GM19438 (cell line): ENCODE measurements around the gene PKN2.
A peak's percentile ranks its signal among the peaks of the same experiment; 100 is the strongest.
"Not testable (repeated sequence)": the region's sequence is repeated elsewhere in the genome, so short reads cannot be mapped to it uniquely, and the experiment has no call there.

Experiments
- ATAC-seq: cut with Tn5 transposase; IDR thresholded peaks from one replicate; pipeline ENCODE4 v1.9.1; 2021; ENCODE audit warnings: low read depth; ENCODE audit not compliant: unreplicated experiment

The PKN2 gene

GRCh38 chr1:88678405-88678804 is 5.7 kb upstream of the PKN2 start:
- ATAC-seq = no peak

DNA sequence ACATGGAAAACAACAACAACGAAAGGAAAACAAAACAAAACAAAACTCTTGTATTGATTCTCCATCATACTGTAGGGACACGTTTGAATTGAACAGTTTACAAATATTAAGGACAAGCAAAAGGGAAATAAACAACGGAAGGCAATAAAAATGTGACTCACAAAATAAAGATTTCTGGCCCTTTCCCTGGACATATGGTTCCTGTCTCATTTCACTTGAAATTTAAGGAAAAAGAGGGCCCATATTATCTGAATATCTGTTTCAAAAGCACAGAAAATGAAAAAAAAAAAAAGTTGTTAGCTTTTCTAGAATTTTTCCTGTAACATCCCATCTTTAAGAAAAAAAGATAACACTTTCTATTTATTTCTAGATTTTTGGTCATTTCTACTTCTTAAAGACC is 3.6 kb upstream of the PKN2 start:
- ATAC-seq = no peak

DNA sequence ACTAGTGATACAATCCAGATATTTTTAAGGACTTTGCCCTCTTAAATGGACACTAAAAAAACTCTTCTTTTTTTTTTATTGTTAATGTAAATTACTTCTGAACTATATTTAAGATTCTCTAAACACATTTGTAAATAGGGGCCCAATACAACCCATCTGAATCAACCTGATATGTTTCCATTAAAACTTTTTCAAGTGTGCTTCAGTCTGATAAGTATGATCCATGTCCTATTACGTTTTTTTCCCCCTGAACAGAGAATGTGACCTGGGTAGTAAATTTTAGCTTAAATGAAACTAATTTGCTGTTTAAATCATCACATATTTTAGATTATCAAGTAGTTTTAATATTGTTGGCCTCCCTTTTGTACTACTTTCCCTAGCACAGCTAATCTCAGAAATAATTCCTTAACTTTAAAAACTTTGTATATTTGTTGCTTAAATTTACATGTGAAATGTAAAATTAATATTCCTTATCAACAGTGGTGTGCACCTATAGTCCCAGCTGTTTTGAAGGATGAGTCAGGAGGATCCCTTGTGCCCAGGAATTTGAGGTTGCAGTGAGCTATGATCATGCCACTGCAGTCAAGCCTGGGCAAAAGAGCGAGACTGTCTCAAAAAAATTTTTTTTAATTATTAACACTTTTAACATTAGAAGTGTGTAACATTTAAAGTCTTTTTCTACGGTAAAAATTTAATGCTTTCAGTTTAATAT is 3.0 kb upstream of the PKN2 start:
- no peak for ATAC-seq

- peak; percentile 43 for ATAC-seq
Measured at GRCh38 chr1:88684482-88685258, 597 bp downstream of the PKN2 start.

DNA sequence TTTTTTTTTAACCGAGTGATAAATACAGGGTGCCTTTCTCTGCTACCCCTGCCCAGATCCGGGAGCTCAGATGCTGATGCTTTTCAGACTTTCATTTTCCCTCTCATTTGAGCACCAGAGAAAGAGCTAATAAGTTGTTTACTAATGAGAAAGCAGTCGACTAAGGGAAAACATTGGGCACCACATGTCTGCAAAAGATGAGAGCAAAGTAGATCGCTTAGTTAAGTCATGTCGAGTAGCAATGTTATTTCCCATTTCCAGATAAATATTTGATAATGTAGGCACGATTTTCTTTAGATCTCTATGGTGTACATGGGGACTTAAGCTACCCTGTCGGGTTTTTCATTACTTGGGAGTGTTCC is 1.2 kb downstream of the PKN2 start:
- peak; percentile 4 for ATAC-seq

GRCh38 chr1:88691540-88691939 is 7.5 kb downstream of the PKN2 start:
- ATAC-seq = no peak

GRCh38 chr1:88695781-88696180 is 11.7 kb downstream of the PKN2 start:
- ATAC-seq = no peak

DNA sequence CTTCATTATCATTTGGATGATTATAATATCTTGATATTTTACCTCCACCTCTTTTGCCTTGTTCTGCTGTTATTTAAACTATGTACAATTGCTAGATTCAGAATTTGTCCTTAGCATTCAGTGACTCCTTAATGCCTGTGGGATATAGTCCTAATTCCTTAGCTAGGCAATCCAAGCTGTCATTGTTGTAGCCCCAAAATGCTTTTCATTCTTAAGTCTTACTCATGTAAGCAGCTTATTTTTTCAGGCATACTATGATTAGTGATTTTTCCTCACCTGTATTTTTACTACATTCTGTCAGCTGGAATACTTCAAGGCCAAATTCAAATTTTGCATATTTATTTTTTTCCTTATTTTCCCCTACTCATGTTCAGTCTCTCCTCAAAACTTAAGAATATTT is 13.4 kb downstream of the PKN2 start:
- no peak for ATAC-seq

GRCh38 chr1:88698140-88698539 is 14.1 kb downstream of the PKN2 start:
- no peak for ATAC-seq

DNA sequence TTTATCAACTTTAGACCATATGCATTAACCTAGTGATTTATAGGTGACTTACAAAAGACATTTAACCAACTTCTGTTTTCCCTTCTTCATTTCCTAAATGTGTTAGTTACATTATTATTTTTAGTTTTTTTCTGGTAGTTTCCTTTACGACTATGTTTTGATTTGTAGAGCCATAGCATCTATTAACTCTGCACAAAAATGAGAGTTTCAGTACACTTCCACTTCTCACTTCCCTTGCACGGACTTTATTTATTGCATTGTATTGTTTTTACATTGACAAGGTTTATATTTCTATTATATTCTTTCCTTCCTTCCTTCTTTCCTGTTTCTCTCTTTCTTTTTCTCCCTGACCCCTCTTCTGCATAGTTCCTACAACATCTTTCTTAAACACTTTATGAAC is 14.7 kb downstream of the PKN2 start:
- ATAC-seq = no peak

DNA sequence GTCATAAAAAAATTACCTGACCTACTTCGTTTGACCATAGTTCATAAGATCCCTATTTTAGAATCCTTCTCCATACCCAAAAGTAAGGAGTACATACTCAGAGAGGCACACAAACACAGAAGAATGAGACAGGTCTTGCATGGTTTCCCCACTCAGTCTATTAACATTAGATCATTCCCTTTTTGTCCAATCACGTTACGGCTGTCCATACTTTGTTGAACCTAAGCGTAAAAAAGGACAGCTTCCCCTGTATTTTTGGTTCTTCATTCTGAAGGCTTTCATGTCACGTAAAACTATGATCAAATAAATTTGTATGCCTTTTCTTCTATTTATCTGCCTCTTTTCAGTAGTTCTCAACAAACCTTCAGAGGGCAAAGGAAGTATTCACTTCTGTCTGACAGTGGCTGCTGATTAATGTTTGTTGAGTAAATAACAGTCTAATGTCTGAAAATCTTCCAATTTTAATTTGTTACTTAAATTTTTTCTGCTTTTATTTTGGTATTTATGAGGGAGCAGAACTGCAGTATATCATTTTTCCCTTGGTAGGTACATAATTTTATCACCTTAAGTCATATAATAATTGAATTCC is 16.4 kb downstream of the PKN2 start:
- ATAC-seq = no peak

GRCh38 chr1:88701275-88701674 is 17.2 kb downstream of the PKN2 start:
- ATAC-seq = peak; percentile 80

- not testable (repeated sequence) for ATAC-seq
Measured at GRCh38 chr1:88701793-88702192, 17.7 kb downstream of the PKN2 start.

DNA sequence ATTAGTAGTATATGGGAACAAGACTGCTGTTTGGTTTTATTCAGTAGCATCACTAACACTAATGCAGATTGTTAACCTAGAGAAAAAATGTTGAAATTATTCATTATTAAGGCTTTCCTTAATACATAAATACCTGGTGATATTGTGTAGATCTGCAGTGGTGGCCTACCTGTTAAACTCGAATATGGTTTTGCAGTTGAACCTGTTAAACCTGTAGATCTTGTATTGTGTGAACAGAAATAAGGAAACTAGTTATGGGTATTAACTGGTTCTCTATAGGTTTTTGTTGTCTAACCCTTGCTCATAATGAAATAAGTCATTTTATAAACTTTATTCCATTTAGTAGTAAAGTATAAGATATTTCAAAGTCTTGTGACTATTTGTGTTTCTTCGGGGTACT is 23.9 kb downstream of the PKN2 start:
- ATAC-seq = no peak

GRCh38 chr1:88712907-88713306 is 28.8 kb downstream of the PKN2 start:
- not testable (repeated sequence) for ATAC-seq

DNA sequence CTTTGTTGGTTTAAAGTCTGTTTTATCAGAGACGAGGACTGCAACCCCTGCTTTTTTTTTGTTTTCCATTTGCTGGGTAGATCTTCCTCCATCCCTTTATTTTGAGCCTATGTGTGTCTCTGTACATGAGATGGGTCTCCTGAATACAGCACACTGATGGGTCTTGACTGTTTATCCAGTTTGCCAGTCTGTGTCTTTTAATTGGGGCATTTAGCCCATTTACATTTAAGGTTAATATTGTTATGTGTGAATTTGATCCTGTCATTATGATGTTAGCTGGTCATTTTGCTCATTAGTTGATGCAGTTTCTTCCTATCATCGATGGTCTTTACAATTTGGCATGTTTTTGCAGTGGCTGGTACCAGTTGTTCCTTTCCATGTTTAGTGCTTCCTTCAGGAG is 32.5 kb downstream of the PKN2 start:
- ATAC-seq = not testable (repeated sequence)

DNA sequence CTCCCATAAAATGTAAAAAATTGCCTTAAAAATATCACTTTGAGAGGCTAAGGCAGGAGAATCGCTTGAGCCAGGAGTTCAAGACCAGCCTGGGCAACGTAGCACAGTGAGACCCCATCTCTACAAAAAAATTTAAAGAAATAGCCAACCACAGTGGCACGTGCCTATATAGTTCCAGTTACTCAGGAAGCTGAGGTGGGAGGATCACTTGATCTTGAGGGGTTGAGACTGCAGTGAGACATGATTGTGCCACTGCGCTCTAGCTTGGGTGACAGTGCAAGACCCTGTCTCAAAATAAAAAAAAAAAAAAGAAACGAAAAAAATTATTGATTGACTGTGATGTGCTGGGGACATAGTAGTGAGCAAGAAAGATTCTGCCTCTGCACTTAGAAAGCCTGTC is 38.4 kb downstream of the PKN2 start:
- ATAC-seq = no peak

DNA sequence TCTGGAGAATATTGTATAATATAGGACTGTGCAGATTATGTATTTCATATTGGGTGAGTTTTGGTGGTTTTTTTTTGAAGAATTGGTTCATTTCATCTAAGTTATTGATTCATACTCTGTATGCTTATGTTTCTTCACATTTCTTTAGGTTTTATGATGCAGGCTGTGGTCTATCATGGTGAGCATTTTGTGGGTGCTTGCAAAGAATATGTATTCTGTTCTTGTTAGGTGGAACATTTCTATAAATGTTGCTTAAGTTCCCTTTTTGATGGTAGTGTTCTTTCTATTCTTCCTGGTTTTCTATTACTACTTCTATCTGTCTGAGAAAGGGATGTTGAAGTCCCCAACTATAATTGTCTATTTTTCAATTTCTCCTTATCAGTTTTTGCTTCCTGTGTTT is 42.6 kb downstream of the PKN2 start:
- ATAC-seq = no peak

- no peak for ATAC-seq
Measured at GRCh38 chr1:88727205-88727604, 43.1 kb downstream of the PKN2 start.

GRCh38 chr1:88729297-88729696 is 45.2 kb downstream of the PKN2 start:
- no peak for ATAC-seq

GRCh38 chr1:88730132-88730675 is 46.1 kb downstream of the PKN2 start:
- no peak for ATAC-seq

GRCh38 chr1:88730995-88731394 is 46.9 kb downstream of the PKN2 start:
- no peak for ATAC-seq
